GM12875 (cell line): Measurements from ENCODE around the gene BHLHE23.

Experiments used
- H3K4me3 ChIP-seq: one replicate; pipeline ENCODE4 v1.5.1; 2011; ENCODE audit warnings: low read depth, low read length, control low read depth
- TF ChIP-seq, protein P1 (sequence below): IDR thresholded peaks from 2 replicates; pipeline ENCODE4 v1.5.1; 2011; ENCODE audit warnings: low read depth, mild to moderate bottlenecking, control low read depth, inconsistent platforms, low read length, moderate library complexity, borderline replicate concordance; ENCODE audit not compliant: insufficient read depth

BHLHE23 gene

DNA sequence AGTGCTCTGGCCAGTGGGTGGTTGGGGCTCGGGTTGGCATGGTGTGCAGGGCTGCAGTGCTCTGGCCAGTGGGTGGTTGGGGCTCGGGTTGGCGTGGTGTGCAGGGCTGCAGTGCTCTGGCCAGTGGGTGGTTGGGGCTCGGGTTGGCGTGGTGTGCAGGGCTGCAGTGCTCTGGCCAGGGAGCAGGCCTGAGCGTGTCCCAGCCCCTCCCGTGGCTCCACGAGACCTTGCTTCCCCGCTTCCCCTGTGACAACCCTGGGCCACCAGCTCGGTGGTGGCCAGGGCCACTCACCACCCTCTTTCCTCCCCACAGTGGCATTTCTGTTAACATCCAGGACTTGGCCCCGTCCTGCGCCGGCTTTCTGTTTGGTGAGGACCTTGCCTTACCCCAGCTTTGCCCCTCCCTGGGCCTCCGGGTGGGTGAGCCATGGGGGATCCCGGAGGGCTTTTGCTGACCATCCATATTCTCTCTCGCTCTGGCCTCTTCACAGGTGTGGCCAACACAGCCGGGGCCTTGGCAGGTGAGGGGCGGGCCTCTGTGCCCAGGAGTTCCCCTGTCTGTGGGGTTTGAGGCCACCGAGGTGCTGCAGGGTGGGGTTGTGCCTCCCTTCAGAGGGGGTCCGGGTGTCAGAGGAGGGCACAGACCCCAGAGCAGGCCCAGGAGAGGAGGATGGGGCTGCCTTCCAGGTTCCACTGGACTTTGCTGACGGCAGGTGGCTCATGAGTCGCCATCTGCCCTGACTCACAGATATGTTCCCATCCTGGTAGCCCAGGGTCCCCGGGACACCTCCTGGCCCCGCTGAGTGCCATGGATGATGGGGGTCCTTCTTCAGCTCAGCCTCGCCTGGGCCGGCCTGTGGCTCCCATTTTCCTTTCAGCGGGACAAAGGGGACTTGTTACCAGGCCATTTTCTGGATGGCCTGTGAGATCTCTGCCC lies 40.3 kb downstream of the BHLHE23 start:
- no peak overlapping the region for H3K4me3 ChIP-seq
- TF ChIP-seq, protein P1, sequence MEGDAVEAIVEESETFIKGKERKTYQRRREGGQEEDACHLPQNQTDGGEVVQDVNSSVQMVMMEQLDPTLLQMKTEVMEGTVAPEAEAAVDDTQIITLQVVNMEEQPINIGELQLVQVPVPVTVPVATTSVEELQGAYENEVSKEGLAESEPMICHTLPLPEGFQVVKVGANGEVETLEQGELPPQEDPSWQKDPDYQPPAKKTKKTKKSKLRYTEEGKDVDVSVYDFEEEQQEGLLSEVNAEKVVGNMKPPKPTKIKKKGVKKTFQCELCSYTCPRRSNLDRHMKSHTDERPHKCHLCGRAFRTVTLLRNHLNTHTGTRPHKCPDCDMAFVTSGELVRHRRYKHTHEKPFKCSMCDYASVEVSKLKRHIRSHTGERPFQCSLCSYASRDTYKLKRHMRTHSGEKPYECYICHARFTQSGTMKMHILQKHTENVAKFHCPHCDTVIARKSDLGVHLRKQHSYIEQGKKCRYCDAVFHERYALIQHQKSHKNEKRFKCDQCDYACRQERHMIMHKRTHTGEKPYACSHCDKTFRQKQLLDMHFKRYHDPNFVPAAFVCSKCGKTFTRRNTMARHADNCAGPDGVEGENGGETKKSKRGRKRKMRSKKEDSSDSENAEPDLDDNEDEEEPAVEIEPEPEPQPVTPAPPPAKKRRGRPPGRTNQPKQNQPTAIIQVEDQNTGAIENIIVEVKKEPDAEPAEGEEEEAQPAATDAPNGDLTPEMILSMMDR, result no peak

DNA sequence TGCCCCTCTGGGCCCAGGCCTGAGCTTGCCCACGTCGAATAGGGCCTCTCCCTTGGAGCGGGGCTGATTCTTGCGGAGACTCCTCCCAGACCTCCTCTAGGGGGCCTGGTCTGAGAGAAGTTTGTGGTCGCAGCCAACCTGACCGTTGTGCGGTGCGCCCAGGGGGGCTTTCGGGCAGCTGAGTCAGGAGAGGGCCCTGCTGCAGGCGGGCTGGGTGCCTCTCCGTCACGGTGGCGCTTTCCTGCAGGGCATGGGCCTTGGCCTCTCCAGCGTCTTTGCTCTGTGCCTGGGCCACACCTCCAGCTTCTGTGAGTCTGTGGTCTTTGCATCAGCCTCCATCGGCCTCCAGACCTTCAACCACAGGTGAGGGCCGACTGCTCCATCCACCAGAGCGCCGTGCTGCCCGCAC lies 41.4 kb downstream of the BHLHE23 start:
- no peak overlapping the region for H3K4me3 ChIP-seq
- TF ChIP-seq, protein P1, result no peak

DNA sequence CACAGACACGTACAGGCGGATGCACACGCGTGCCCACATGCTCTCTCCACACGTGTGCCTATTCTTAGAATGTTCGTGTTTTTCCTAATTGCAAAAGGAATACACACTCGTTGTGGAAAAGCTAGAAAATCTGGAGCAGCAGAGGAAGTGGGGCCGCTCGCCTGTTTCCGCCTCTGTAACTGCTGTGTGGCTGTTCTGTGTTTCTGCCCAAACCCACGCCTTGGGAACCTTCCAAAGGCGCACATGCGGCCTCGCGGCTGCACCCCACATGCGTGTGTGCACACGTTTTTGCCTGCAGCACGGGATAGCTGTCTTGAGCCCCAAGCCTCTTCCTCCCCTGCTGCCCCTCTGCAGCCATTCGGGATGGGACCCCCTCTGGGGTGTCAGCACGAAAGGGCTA lies 42.1 kb downstream of the BHLHE23 start:
- TF ChIP-seq, protein P1, result no peak
- no peak overlapping the region for H3K4me3 ChIP-seq

DNA sequence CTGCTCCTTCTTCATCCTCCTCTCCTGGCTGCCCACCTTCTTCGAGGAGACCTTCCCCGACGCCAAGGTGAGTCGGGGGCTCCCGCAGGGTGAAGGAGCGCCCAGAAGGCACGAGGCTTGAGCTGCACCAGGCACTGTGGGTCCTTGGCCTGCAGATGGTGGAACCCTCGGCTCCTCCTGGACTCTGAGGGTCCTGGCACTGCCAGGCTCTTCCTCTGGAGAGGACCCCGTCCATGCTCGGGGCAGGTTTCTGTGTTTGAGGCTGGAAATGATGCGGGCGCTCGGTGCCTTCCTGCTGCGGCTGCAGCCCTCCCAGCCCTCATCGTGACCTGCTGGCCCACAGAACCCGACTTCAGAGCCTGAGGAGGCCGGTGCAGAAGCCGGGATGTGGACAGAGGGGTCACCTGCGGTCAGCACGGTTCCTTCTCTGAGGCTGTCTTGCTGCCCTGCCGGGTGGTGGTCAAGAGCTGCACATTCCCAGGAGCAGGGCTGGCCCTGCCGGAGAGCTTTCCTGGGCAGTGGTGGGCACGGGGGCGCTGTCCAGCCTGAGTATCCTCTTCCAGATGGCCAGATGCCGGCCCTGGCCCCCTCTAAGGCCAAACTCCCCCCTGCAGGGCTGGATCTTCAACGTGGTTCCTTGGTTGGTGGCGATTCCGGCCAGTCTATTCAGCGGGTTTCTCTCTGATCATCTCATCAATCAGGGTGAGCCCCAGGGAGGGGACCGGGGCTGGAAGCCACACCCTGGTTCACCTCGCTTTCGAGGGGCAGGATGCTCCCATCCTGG lies 43.0 kb downstream of the BHLHE23 start:
- no peak overlapping the region for H3K4me3 ChIP-seq
- TF ChIP-seq, protein P1, result no peak

DNA sequence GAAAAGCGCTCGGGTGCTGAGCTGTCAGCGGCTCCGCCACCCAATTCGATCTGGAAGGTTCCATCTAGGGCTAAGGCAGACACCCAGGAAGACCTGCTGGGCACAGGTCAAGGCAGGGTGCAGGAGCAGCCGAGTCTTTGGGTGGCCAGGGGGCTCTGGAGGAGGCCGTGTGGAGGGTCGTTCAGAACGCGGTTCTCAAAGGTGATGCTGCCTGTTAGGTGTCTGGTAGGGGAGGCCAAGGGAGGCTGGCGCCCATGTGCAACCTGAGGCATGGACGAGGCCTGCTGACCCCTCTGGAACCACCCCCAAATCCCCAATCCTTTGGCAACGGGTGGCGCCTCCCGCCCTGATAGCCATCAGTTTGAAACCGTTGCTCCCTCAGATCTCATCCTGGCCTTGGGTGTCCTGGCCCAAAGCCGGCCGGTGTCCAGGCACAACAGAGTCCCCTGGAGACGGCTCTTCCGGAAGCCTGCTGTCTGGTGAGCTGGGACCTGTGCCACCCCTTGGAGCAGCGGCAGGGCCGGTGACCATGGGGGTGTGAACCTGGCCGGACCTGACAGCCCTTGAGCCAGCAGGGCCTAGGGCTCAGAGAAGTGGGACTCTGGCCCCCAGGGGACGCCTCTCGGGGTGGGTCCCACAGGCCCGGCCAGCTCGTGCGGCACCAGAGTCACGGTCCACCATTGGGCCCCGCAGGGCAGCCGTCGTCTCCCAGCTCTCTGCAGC lies 43.7 kb downstream of the BHLHE23 start:
- no peak overlapping the region for H3K4me3 ChIP-seq
- TF ChIP-seq, protein P1, result no peak

DNA sequence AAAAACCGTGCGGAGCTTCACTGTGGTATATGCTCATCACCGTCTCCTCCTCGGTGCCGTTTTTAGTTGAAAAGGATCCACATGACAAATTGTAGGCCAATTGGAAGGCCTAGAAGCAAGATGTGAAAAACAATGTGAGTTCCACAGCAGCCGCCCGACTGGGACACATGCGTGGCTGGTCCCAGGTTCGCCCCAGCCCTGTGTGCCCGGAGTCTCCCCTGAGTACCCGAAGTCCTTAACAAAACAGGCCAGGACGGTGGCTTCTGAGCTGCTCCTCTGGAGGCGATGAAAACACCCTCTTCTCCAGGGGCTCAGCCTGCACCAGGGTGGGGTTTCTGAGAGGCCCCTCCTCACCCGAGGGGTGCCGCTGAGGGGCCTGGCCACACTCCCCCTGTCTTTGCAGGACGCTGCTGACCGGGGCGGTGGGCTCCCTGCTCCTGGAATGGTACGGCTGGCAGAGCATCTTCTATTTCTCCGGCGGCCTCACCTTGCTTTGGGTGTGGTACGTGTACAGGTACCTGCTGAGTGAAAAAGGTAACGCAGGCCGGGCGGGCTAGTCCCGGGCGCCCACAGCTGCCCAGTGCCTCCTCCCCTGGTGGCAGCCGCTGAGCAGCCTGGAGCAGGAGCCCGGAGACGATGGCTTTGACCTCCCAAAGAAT lies 44.4 kb downstream of the BHLHE23 start:
- TF ChIP-seq, protein P1, result no peak
- no peak overlapping the region for H3K4me3 ChIP-seq
